Left lung (tissue), 10 donors: ENCODE results near the gene RSU1. TPM values are rescaled to one million over a fixed set of nuclear protein-coding genes. Genes with fewer than 3 reads are reported as not detected.

ENCODE experiments used
- ATAC-seq: fragments of 200-7000 bp; cut with Tn5 transposase; one replicate; pipeline ENCODE4 v1.9.1; 2020; ENCODE audit warnings: moderate library complexity
- DNase-seq, 4 donors: peaks; one replicate each; pipeline ENCODE4 v3.0.0-alpha.2; 2013 to 2020
- H3K27ac ChIP-seq, 2 donors: fragments of 200-600 bp; sonication (generic) in 1 of 2; one replicate each; pipeline versions ENCODE4 v1.5.0 to v1.8.0; 2020 to 2021
- H3K27me3 ChIP-seq, 2 donors: fragments of 200-600 bp; sonication (generic) in 1 of 2; one replicate each; pipeline versions ENCODE4 v1.5.0 to v1.8.0; 2020 to 2021
- H3K36me3 ChIP-seq, 2 donors: fragments of 200-600 bp; sonication (generic) in 1 of 2; one replicate each; pipeline versions ENCODE4 v1.5.0 to v1.8.0; 2020 to 2021
- H3K4me1 ChIP-seq, 2 donors: fragments of 200-600 bp; one replicate each; pipeline ENCODE4 v1.8.0; 2021
- H3K4me3 ChIP-seq, 2 donors: fragments of 200-600 bp; sonication (generic) in 1 of 2; one replicate each; pipeline versions ENCODE4 v1.5.0 to v1.8.0; 2020 to 2021; ENCODE audit warnings: mild to moderate bottlenecking in 1 of 2
- H3K9me3 ChIP-seq, 2 donors: fragments of 200-600 bp; sonication (generic) in 1 of 2; one replicate each; pipeline versions ENCODE4 v1.5.0 to v1.8.0; 2020 to 2021
- CTCF ChIP-seq, 2 donors: fragments of 200-600 bp; sonication (generic) in 1 of 2; IDR thresholded peaks; one replicate each; pipeline versions ENCODE4 v1.5.0 to v1.8.0; 2021; ENCODE audit warnings: antibody characterized with exemption in 2 of 2
- intact Hi-C, 2 donors: fragments of 100-400 bp; cut with DNase I; formaldehyde crosslinking; loops; one replicate each; pipeline versions ENCODE4 v1.11.2 to v1.14.2; 2022
- polyA plus RNA-seq, 6 donors: library from polyadenylated mRNA; unstranded; fragments of 120-200 nt; gene quantifications; one replicate each; pipeline ENCODE4 v1.2.1, GENCODE V29; 2013; ENCODE audit not compliant: insufficient read length in 6 of 6
- total RNA-seq, 2 donors: library from RNA; stranded (reverse); fragmentation: NEBNext Ultra II Directional; extraction: Animal tissue kit (Norgen Biotek cat#: 25700); gene quantifications; one replicate each; pipeline ENCODE4 v1.2.1, GENCODE V29; 2021
- donor health status: DM: no; HTN: yes; CAD: no.
- donor health status: DM: no; HTN: no; CAD: no.

Gene RSU1
- total and polyA plus RNA-seq, 8 donors, result 68.1 to 114 (median 85.3) TPM

GRCh38 chr10:16745061-16745460 is 72.2 kb downstream of the RSU1 start:
- no peak overlapping the region for H3K27ac ChIP-seq
- H3K9me3 ChIP-seq, result no peaks in the 10 kb centered on the region
- no peaks in the 10 kb centered on the region for H3K27me3 ChIP-seq
- intact Hi-C loops, result no loop called here
- TF ChIP-seq CTCF (IDR thresholded peaks at IDR 0.05), result no peak
- peaks cover 0 to 30% of the 10 kb centered on the region in 2 donors for H3K36me3 ChIP-seq
- DNase-seq, result no peak
- H3K4me3 ChIP-seq, result no peak overlapping the region
- ATAC-seq, result no peak
- H3K4me1 ChIP-seq, result peaks cover 0 to 7% of the 10 kb centered on the region in 2 donors

GRCh38 chr10:16742165-16742960 is 74.9 kb downstream of the RSU1 start:
- peak in 1 of 4 donors; percentile 7 for DNase-seq

GRCh38 chr10:16741540-16741939 is 75.7 kb downstream of the RSU1 start:
- ATAC-seq, result no peak
- H3K36me3 ChIP-seq, result peaks cover 0 to 28% of the 10 kb centered on the region in 2 donors
- TF ChIP-seq CTCF (IDR thresholded peaks at IDR 0.05), result no peak
- no peak overlapping the region for H3K4me3 ChIP-seq
- H3K27ac ChIP-seq, result no peak overlapping the region
- peaks cover 0 to 7% of the 10 kb centered on the region in 2 donors for H3K4me1 ChIP-seq
- H3K9me3 ChIP-seq, result peaks cover 0 to 18% of the 10 kb centered on the region in 2 donors
- no peaks in the 10 kb centered on the region for H3K27me3 ChIP-seq
- intact Hi-C loops, result no loop called here
- no peak for DNase-seq

More at GRCh38 chr10:16742165-16742960, 74.9 kb downstream of the RSU1 start:
- H3K4me3 ChIP-seq, result no peak overlapping the region
- H3K36me3 ChIP-seq, result peaks cover 0 to 27% of the 10 kb centered on the region in 2 donors
- peak; percentile 35 for ATAC-seq
- H3K27ac ChIP-seq, result no peak overlapping the region
- H3K9me3 ChIP-seq, result peaks cover 0 to 10% of the 10 kb centered on the region in 2 donors
- intact Hi-C loops, result no loop called here
- TF ChIP-seq CTCF (IDR thresholded peaks at IDR 0.05), result no peak
- peaks cover 0 to 7% of the 10 kb centered on the region in 2 donors for H3K4me1 ChIP-seq
- no peaks in the 10 kb centered on the region for H3K27me3 ChIP-seq

GRCh38 chr10:16737420-16737819 is 79.8 kb downstream of the RSU1 start:
- Histone ChIP-seq H3K4me1 (peaks cover 0 to 1% of the 10 kb centered on the region in 2 donors), H3K27me3 (no peaks in the 10 kb centered on the region), H3K36me3 (peaks cover 0 to 40% of the 10 kb centered on the region in 2 donors), H3K27ac (no peak overlapping the region), H3K9me3 (peaks cover 0 to 23% of the 10 kb centered on the region in 2 donors), H3K4me3 (no peak overlapping the region)
- intact Hi-C loops, result no loop called here
- DNase-seq, result no peak
- no peak for ATAC-seq
- TF ChIP-seq CTCF (IDR thresholded peaks at IDR 0.05), result no peak

- Histone ChIP-seq H3K27me3 (no peaks in the 10 kb centered on the region), H3K27ac (no peak overlapping the region), H3K4me3 (no peak overlapping the region), H3K4me1 (no peaks in the 10 kb centered on the region), H3K36me3 (peaks cover 0 to 42% of the 10 kb centered on the region in 2 donors), H3K9me3 (peaks cover 0 to 23% of the 10 kb centered on the region in 2 donors)
- no peak for TF ChIP-seq CTCF (IDR thresholded peaks at IDR 0.05)
- no peak for ATAC-seq
- DNase-seq, result no peak
- intact Hi-C loops, result no loop called here
These were observed 81.6 kb downstream of the RSU1 start for GRCh38 chr10:16735671-16736070.
